ENCODE results near the gene ARL9.

Gene ARL9

GRCh38 chr4:56480691-56481090, 24.9 kb upstream of the ARL9 start:
- no peak for ATAC-seq
- H3K36me3 Mint-ChIP-seq (ENCODE audit: low read depth), result peaks cover 58% of the 10 kb centered on the region
- no peak overlapping the region for H3K27ac Mint-ChIP-seq

GRCh38 chr4:56496241-56496640, 9.3 kb upstream of the ARL9 start:
- Mint-ChIP-seq H3K4me3 (no peak overlapping the region), H3K4me1 (no peaks in the 10 kb centered on the region), H3K9me3 (no peaks in the 10 kb centered on the region), H3K27me3 (no peaks in the 10 kb centered on the region), H3K36me3 (ENCODE audit: low read depth) (peaks cover 61% of the 10 kb centered on the region), H3K27ac (no peak overlapping the region)
- ATAC-seq (no peak), DNase-seq (no peak)

More at GRCh38 chr4:56480691-56481090, 24.9 kb upstream of the ARL9 start:
- Mint-ChIP-seq H3K9me3 (no peaks in the 10 kb centered on the region), H3K4me1 (no peaks in the 10 kb centered on the region), H3K27me3 (no peaks in the 10 kb centered on the region), H3K4me3 (no peak overlapping the region)
- DNase-seq, result no peak

- DNase-seq (no peak), ATAC-seq (no peak)
- Mint-ChIP-seq H3K27ac (no peak overlapping the region), H3K27me3 (peaks cover 7% of the 10 kb centered on the region), H3K4me3 (no peak overlapping the region), H3K9me3 (no peaks in the 10 kb centered on the region), H3K36me3 (ENCODE audit: low read depth) (no peaks in the 10 kb centered on the region), H3K4me1 (peaks cover 5% of the 10 kb centered on the region)
These were observed 5.5 kb downstream of the ARL9 start for GRCh38 chr4:56511098-56511497.

- Mint-ChIP-seq H3K27me3 (no peaks in the 10 kb centered on the region), H3K27ac (no peak overlapping the region), H3K4me3 (no peak overlapping the region), H3K4me1 (no peaks in the 10 kb centered on the region), H3K9me3 (no peaks in the 10 kb centered on the region), H3K36me3 (ENCODE audit: low read depth) (no peaks in the 10 kb centered on the region)
- ATAC-seq, result no peak
- no peak for DNase-seq
These were observed 6.6 kb downstream of the ARL9 start for GRCh38 chr4:56512166-56512565.

- ATAC-seq (no peak), DNase-seq (no peak)
- H3K9me3 Mint-ChIP-seq, result no peaks in the 10 kb centered on the region
- H3K4me3 Mint-ChIP-seq, result no peak overlapping the region
- H3K36me3 Mint-ChIP-seq (ENCODE audit: low read depth), result no peaks in the 10 kb centered on the region
- H3K27ac Mint-ChIP-seq, result no peak overlapping the region
- no peaks in the 10 kb centered on the region for H3K4me1 Mint-ChIP-seq
- H3K27me3 Mint-ChIP-seq, result no peaks in the 10 kb centered on the region
These were observed 7.9 kb downstream of the ARL9 start for GRCh38 chr4:56513517-56513916.

- ATAC-seq, result peak; percentile 99
- Mint-ChIP-seq H3K4me1 (no peaks in the 10 kb centered on the region), H3K9me3 (no peaks in the 10 kb centered on the region), H3K4me3 (no peak overlapping the region), H3K27ac (no peak overlapping the region), H3K36me3 (ENCODE audit: low read depth) (no peaks in the 10 kb centered on the region), H3K27me3 (peaks cover 3% of the 10 kb centered on the region)
- peak; percentile 85 for DNase-seq
These were observed 24.9 kb downstream of the ARL9 start for GRCh38 chr4:56530269-56531148.

- Mint-ChIP-seq H3K27me3 (peaks cover 3% of the 10 kb centered on the region), H3K36me3 (ENCODE audit: low read depth) (no peaks in the 10 kb centered on the region), H3K27ac (no peak overlapping the region), H3K9me3 (no peaks in the 10 kb centered on the region), H3K4me1 (no peaks in the 10 kb centered on the region), H3K4me3 (no peak overlapping the region)
- ATAC-seq (no peak), DNase-seq (no peak)
These were observed 25.7 kb downstream of the ARL9 start for GRCh38 chr4:56531149-56531770.

GRCh38 chr4:56531823-56532222, 26.2 kb downstream of the ARL9 start:
- Mint-ChIP-seq H3K27me3 (peaks cover 3% of the 10 kb centered on the region), H3K9me3 (no peaks in the 10 kb centered on the region), H3K4me1 (no peaks in the 10 kb centered on the region), H3K27ac (no peak overlapping the region), H3K4me3 (no peak overlapping the region), H3K36me3 (ENCODE audit: low read depth) (no peaks in the 10 kb centered on the region)
- ATAC-seq (no peak), DNase-seq (no peak)

GRCh38 chr4:56532239-56532638, 26.6 kb downstream of the ARL9 start:
- no peaks in the 10 kb centered on the region for H3K4me1 Mint-ChIP-seq
- no peak overlapping the region for H3K27ac Mint-ChIP-seq
- H3K36me3 Mint-ChIP-seq (ENCODE audit: low read depth), result no peaks in the 10 kb centered on the region
- H3K9me3 Mint-ChIP-seq, result no peaks in the 10 kb centered on the region
- ATAC-seq (no peak), DNase-seq (no peak)
- H3K27me3 Mint-ChIP-seq, result peaks cover 5% of the 10 kb centered on the region
- H3K4me3 Mint-ChIP-seq, result no peak overlapping the region

- no peak for ATAC-seq
These were observed 30.3 kb downstream of the ARL9 start for GRCh38 chr4:56535915-56536314.

GRCh38 chr4:56537147-56537546, 31.6 kb downstream of the ARL9 start:
- H3K27me3 Mint-ChIP-seq, result peaks cover 10% of the 10 kb centered on the region
- ATAC-seq, result no peak
- no peak overlapping the region for H3K27ac Mint-ChIP-seq
- no peaks in the 10 kb centered on the region for H3K9me3 Mint-ChIP-seq
- DNase-seq, result no peak
- no peak overlapping the region for H3K4me3 Mint-ChIP-seq
- no peaks in the 10 kb centered on the region for H3K4me1 Mint-ChIP-seq
- H3K36me3 Mint-ChIP-seq (ENCODE audit: low read depth), result no peaks in the 10 kb centered on the region

More at GRCh38 chr4:56535915-56536314, 30.3 kb downstream of the ARL9 start:
- H3K4me3 Mint-ChIP-seq, result no peak overlapping the region
- peaks cover 8% of the 10 kb centered on the region for H3K27me3 Mint-ChIP-seq
- no peaks in the 10 kb centered on the region for H3K4me1 Mint-ChIP-seq
- H3K36me3 Mint-ChIP-seq (ENCODE audit: low read depth), result no peaks in the 10 kb centered on the region
- no peak overlapping the region for H3K27ac Mint-ChIP-seq
- no peak for DNase-seq
- H3K9me3 Mint-ChIP-seq, result no peaks in the 10 kb centered on the region

- H3K4me3 Mint-ChIP-seq, result no peak overlapping the region
- peaks cover 16% of the 10 kb centered on the region for H3K4me1 Mint-ChIP-seq
These were observed 35.2 kb downstream of the ARL9 start for GRCh38 chr4:56540826-56541225.

GRCh38 chr4:56544573-56545131, 39.1 kb downstream of the ARL9 start:
- no peaks in the 10 kb centered on the region for H3K9me3 Mint-ChIP-seq
- no peaks in the 10 kb centered on the region for H3K36me3 Mint-ChIP-seq (ENCODE audit: low read depth)
- H3K27me3 Mint-ChIP-seq, result peaks cover 11% of the 10 kb centered on the region
- no peak overlapping the region for H3K27ac Mint-ChIP-seq
- H3K4me3 Mint-ChIP-seq, result peak overlapping the region; percentile 55
- DNase-seq (peak; percentile 95), ATAC-seq (peak; percentile 99)
- peaks cover 21% of the 10 kb centered on the region for H3K4me1 Mint-ChIP-seq

More at GRCh38 chr4:56540826-56541225, 35.2 kb downstream of the ARL9 start:
- Mint-ChIP-seq H3K9me3 (no peaks in the 10 kb centered on the region), H3K36me3 (ENCODE audit: low read depth) (no peaks in the 10 kb centered on the region), H3K27ac (no peak overlapping the region), H3K27me3 (peaks cover 13% of the 10 kb centered on the region)
- no peak for ATAC-seq
- DNase-seq, result no peak

- H3K27ac Mint-ChIP-seq, result no peak overlapping the region
- no peaks in the 10 kb centered on the region for H3K9me3 Mint-ChIP-seq
These were observed 45.1 kb downstream of the ARL9 start for GRCh38 chr4:56550642-56551041.

GRCh38 chr4:56551516-56551915, 45.9 kb downstream of the ARL9 start:
- H3K27ac Mint-ChIP-seq, result no peak overlapping the region
- DNase-seq (no peak), ATAC-seq (no peak)
- H3K4me1 Mint-ChIP-seq, result peaks cover 5% of the 10 kb centered on the region
- no peak overlapping the region for H3K4me3 Mint-ChIP-seq
- no peaks in the 10 kb centered on the region for H3K36me3 Mint-ChIP-seq (ENCODE audit: low read depth)
- H3K9me3 Mint-ChIP-seq, result no peaks in the 10 kb centered on the region
- no peaks in the 10 kb centered on the region for H3K27me3 Mint-ChIP-seq

More at GRCh38 chr4:56550642-56551041, 45.1 kb downstream of the ARL9 start:
- H3K27me3 Mint-ChIP-seq, result no peaks in the 10 kb centered on the region
- peaks cover 5% of the 10 kb centered on the region for H3K4me1 Mint-ChIP-seq
- H3K36me3 Mint-ChIP-seq (ENCODE audit: low read depth), result no peaks in the 10 kb centered on the region
- ATAC-seq (no peak), DNase-seq (no peak)
- no peak overlapping the region for H3K4me3 Mint-ChIP-seq

Measured in activated naive CD8-positive, alpha-beta T cell treated with anti-CD3 and anti-CD28 coated beads, Interleukin-2, amount 50 U/mL, for 24 hours (primary cell).